ENCODE measurements around the gene RALY. TPM values are rescaled to one million over a fixed set of nuclear protein-coding genes. Genes with fewer than 3 reads are reported as not detected.

The RALY gene
- total RNA-seq, 1 donor = 94.6 TPM

DNA sequence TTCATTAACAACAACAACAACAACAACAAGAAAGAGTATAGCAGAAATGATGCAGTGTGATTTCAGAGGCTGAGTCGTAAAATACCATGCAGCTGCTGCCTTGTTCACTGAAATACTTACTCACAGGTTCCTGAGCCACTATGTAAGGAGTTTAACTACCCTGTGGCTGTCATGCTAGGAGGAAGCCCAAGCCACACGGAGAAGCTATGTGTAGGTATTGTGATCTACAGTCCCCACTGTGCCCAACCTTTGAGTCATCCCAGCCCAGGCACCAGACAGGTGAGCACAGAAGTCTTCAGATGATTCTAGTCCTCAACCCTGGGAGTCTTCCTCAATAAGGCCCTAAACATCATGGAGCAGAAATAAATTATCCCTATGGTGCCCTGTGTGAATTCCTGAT lies 14.6 kb upstream of the RALY start:
- no peaks in the 10 kb centered on the region for H3K9me3 ChIP-seq (ENCODE audit: low read depth, low read length)
- H3K4me3 ChIP-seq (ENCODE audit: low read length) = no peak overlapping the region
- H3K4me1 ChIP-seq (ENCODE audit: insufficient read depth, low read length) = no peaks in the 10 kb centered on the region
- H3K27me3 ChIP-seq (ENCODE audit: insufficient read depth, low read length) = no peaks in the 10 kb centered on the region

DNA sequence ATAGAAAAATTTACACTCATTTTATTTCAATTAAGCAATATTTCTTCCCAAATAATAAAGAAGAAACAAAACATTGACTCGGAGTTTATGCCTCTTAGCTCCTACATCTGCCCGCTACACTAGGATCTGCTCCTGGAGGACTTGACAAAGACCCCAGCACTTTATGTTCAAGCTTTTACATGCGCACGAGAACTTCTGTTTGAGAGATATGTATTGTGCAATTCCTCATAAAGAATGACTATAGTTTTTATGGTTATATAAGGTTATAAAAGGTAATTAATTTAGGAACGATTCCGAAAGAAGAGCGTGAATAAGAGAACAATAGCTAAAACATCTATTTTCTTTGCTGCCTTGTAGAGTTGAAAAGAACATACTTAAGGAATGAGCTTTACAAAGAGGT lies 12.4 kb upstream of the RALY start:
- H3K4me3 ChIP-seq (ENCODE audit: low read length) = no peak overlapping the region
- no peaks in the 10 kb centered on the region for H3K27me3 ChIP-seq (ENCODE audit: insufficient read depth, low read length)
- H3K9me3 ChIP-seq (ENCODE audit: low read depth, low read length) = no peaks in the 10 kb centered on the region
- H3K4me1 ChIP-seq (ENCODE audit: insufficient read depth, low read length) = no peaks in the 10 kb centered on the region

DNA sequence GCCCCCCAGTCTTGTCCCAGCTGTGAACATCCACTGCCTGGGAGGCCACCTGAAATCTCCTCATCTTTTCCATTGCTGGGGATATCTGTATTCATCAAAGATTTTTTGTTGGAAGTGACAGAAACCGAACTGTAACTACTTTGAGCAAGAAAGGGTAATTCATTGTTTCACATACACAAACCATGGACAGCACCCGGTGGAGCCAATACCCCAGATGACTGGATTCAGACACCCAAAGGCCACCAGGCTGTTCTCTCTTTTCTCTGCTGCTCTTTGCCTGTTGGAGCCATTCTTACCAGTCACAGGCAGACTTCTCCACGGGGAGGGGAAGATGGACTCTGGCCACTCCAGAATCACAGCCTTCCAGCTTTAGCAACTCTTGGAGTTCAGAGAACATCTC lies 11.7 kb upstream of the RALY start:
- H3K27me3 ChIP-seq (ENCODE audit: insufficient read depth, low read length) = no peaks in the 10 kb centered on the region
- no peak overlapping the region for H3K4me3 ChIP-seq (ENCODE audit: low read length)
- no peaks in the 10 kb centered on the region for H3K9me3 ChIP-seq (ENCODE audit: low read depth, low read length)
- H3K4me1 ChIP-seq (ENCODE audit: insufficient read depth, low read length) = no peaks in the 10 kb centered on the region

DNA sequence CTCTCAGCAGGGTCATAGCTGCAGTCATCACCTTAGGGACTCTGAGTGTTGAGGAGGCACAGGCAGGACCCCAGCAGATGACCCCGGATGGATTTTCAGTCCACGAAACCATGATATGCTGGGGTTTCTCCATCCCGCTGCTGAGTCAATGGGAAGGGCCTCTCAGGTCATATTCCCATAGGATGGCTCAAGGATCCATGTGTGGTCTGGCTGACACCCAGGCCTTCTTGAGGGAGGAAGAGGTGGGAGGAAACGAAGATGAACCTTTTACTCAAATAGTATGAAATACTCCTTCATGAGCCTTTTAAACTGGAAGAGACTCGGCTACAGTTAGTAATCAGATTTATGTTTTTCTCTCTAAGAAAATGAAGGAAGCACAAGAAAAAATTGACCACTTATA lies 10.3 kb upstream of the RALY start:
- Histone ChIP-seq H3K4me3 (ENCODE audit: low read length) (no peak overlapping the region), H3K4me1 (ENCODE audit: insufficient read depth, low read length) (no peaks in the 10 kb centered on the region), H3K27me3 (ENCODE audit: insufficient read depth, low read length) (no peaks in the 10 kb centered on the region), H3K9me3 (ENCODE audit: low read depth, low read length) (no peaks in the 10 kb centered on the region)

DNA sequence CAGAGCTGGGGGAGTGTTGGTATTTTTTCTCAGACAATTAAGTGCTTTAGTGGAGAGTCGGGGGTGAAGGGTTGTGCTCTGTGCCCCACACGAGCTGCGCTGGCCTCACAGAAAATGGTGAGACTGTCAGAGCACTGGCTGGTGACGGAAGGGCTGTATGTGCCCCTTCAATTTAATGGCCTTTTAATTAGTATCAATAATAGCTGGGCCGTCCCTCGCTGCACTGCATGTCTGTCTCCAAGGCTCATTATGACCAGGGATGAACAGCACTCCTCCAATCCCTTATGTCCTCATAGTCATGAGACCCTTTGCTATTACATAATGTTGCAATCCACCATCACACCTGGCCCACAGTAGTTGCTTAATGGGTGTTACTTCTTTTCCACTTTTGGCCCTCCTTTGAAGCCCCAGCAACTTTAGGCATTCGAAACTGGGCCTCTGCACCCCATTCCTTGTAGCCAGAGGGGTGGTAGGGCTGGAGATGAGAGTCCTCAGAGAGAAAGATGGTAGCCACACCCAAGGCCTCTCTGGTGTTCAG lies 9.5 kb upstream of the RALY start:
- Histone ChIP-seq H3K4me3 (ENCODE audit: low read length) (no peak overlapping the region), H3K27me3 (ENCODE audit: insufficient read depth, low read length) (no peaks in the 10 kb centered on the region), H3K4me1 (ENCODE audit: insufficient read depth, low read length) (no peaks in the 10 kb centered on the region), H3K9me3 (ENCODE audit: low read depth, low read length) (no peaks in the 10 kb centered on the region)

DNA sequence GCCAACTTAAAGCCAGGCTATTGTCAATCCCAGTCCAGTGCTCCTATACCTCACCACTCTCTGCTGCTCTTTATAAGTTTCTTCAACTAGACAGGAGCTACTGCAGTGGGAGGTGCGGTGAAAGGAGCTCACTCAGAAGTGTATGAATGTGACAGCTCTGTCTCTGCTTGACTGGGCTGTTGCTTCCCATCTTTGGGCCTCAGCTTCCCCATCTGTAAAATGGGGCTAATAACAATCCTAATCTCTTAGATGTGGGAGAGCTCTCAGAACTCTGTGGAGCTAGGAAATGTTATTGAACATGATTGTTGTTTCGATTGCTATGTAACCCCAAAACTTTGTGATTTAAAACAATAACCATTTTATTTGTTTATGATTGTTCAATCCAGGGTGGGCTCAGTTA lies 8.4 kb upstream of the RALY start:
- Histone ChIP-seq H3K9me3 (ENCODE audit: low read depth, low read length) (no peaks in the 10 kb centered on the region), H3K4me3 (ENCODE audit: low read length) (no peak overlapping the region), H3K4me1 (ENCODE audit: insufficient read depth, low read length) (no peaks in the 10 kb centered on the region), H3K27me3 (ENCODE audit: insufficient read depth, low read length) (no peaks in the 10 kb centered on the region)

DNA sequence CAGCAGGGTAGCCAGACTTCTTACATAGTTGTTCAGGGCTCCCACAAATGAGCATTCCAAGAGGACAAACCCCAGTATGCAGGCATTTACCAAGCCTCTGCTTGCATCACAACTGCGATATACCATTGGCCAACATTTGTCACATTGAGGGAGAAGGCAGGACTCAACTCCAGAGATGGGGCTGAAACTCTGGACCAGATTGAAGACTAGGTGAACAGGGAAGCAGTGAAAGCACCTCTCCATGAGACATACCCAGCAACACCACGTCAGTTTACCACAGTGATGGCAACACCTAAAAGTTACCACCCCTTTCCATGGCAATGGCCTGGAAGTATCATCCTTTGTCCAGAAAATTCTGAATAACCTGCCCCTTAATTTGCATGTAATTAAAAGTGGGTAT lies 7.9 kb upstream of the RALY start:
- H3K27me3 ChIP-seq (ENCODE audit: insufficient read depth, low read length) = no peaks in the 10 kb centered on the region
- peaks cover 4% of the 10 kb centered on the region for H3K4me1 ChIP-seq (ENCODE audit: insufficient read depth, low read length)
- H3K4me3 ChIP-seq (ENCODE audit: low read length) = no peak overlapping the region
- H3K9me3 ChIP-seq (ENCODE audit: low read depth, low read length) = no peaks in the 10 kb centered on the region

DNA sequence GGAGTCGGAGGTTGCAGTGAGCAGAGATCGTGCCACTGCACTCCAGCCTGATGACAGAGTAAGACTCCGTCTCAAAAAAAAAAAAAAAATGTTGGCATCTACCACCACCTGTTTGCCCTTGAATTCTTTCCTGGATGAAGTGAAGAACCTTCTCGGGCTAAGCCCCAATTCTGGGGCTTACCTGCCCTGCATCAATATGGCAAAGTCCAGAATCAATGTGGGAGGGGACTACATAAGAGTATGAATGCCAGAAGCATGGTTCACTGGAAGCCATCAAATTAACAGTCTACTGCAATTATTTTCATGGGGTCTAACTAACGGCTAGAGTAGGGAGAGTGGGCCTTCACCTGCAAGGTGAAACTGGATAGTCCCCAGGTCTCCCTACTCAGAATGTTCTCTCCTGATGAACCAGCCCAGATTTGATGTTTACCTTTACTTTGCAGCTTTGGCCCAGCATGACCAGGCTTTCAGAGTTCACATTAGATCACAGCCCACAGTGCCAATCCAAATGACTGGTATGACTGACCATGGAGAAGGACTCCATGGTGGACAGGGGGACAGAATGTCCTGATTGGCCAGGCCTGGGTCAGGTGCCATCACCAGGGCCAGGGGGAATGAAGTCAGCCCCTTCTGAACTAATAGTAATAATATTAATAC lies 7.0 kb upstream of the RALY start:
- H3K4me3 ChIP-seq (ENCODE audit: low read length) = no peak overlapping the region
- H3K27me3 ChIP-seq (ENCODE audit: insufficient read depth, low read length) = no peaks in the 10 kb centered on the region

DNA sequence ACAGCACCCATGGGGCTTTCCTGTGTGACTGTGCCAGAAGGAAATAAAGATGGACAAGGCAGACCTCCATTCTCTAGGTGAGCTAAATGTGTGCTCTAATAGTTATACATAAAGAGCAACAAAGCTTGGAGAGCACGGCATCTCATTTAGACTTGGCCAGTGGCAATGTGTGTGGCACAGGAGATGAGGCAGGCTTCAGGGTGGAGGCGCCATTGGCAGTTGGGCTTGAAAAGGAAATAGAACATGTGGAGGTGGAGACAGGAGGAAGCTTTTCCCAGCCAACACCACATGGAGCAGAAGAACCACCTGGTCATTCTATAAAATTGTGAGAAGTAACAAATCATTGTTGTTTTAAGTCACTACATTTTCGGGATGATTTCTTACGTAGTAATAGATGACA lies 3.6 kb upstream of the RALY start:
- H3K27me3 ChIP-seq (ENCODE audit: insufficient read depth, low read length) = no peaks in the 10 kb centered on the region
- peaks cover 29% of the 10 kb centered on the region for H3K4me1 ChIP-seq (ENCODE audit: insufficient read depth, low read length)
- no peaks in the 10 kb centered on the region for H3K9me3 ChIP-seq (ENCODE audit: low read depth, low read length)
- H3K4me3 ChIP-seq (ENCODE audit: low read length) = no peak overlapping the region

More for the DNA sequence above, 7.0 kb upstream of the RALY start:
- Histone ChIP-seq H3K9me3 (ENCODE audit: low read depth, low read length) (no peaks in the 10 kb centered on the region), H3K4me1 (ENCODE audit: insufficient read depth, low read length) (peaks cover 13% of the 10 kb centered on the region)

DNA sequence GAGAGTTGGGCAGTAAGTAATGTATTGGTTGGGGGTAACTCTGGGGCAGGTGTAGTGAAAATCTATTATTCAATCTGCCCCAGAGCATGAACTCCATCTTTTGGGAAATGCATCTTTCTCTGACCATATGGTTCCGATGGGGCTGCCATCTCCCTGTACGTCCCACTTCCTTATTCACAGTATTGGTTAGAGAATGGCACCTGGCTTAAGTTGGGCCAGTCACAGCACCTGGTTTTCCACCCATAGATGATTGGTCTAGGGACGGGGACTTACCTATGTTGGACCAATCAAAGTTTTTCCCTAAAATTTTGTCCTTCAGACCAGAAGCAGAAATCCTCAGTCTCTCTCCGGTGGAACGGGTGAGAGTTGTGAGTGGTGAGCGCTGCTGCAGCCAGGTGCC lies 2.2 kb upstream of the RALY start:
- H3K4me3 ChIP-seq (ENCODE audit: low read length) = no peak overlapping the region
- H3K27me3 ChIP-seq (ENCODE audit: insufficient read depth, low read length) = no peaks in the 10 kb centered on the region
- peaks cover 44% of the 10 kb centered on the region for H3K4me1 ChIP-seq (ENCODE audit: insufficient read depth, low read length)

DNA sequence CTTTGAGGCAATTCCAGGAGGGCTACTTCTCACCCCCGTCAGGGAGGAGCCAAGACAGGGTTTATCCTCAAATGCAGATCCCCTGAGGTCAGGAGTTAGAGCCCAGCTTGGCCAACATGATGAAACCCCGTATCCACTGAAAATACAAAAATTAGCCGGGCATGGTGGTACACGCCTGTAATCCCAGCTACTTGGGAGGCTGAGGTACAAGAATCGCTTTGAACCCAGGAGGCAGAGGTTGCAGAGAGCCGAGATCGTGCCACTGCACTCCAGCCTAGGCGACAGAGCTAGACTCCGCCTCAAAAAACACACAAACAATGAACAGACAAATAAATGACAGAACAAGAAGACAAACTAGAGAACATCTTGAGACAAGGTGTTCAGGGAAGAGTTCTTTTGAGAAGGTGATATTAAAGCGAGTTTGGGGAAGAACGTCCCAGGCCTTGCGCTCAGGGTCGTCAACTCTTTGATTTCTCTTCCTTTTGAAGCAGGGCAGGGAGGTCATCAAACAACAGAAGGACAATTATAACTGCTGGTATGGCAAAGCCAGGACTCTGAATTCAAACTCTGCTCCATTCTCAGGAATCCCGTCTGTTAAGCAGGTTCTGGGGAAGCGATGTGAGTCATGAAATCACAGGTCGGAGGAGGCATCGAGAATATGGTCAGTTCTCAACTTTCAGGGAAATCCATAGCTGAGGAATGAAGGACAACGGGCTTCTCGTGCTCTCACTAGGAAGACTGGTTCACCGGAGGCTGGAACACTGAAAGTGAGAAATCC lies 1.4 kb upstream of the RALY start:
- Histone ChIP-seq H3K27me3 (ENCODE audit: insufficient read depth, low read length) (no peaks in the 10 kb centered on the region), H3K4me3 (ENCODE audit: low read length) (peak overlapping the region; percentile 79), H3K9me3 (ENCODE audit: low read depth, low read length) (no peaks in the 10 kb centered on the region), H3K4me1 (ENCODE audit: insufficient read depth, low read length) (peaks cover 52% of the 10 kb centered on the region)

More for the DNA sequence above, 2.2 kb upstream of the RALY start:
- H3K9me3 ChIP-seq (ENCODE audit: low read depth, low read length) = no peaks in the 10 kb centered on the region

DNA sequence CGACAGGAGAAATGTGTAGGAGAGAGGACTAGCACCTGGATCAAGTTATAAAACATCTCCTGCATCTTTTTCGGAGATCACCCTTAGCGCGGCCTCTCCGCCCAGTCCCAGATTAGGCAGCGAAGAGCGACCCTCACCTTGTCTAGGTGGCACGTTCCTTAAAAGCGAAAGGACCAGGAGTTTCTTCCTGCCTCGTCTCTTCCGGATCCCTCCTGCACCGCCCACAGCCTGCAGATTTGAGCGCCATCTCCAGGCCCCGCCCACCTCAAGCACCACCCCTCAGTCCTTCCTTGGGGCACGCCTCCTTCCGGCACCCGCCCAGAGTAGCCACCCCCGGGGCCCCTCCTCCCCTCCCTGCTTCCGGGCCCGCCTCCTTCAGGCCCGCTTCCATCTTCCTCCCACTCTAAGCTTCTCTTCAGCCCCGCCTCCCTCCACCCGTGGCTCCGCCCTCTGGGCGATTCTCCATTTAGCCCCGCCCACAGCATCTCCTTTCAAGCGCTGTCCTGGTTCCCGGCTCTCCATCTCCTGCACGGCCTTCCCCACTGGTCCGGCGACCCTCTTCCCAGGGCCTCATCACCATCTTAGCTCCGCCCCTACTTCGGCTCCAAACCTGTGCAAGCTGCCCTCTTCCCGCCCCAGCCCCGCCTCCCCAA lies 662 bp upstream of the RALY start:
- Histone ChIP-seq H3K4me3 (ENCODE audit: low read length) (peak overlapping the region; percentile 79), H3K27me3 (ENCODE audit: insufficient read depth, low read length) (no peaks in the 10 kb centered on the region), H3K9me3 (ENCODE audit: low read depth, low read length) (no peaks in the 10 kb centered on the region), H3K4me1 (ENCODE audit: insufficient read depth, low read length) (peaks cover 59% of the 10 kb centered on the region)

DNA sequence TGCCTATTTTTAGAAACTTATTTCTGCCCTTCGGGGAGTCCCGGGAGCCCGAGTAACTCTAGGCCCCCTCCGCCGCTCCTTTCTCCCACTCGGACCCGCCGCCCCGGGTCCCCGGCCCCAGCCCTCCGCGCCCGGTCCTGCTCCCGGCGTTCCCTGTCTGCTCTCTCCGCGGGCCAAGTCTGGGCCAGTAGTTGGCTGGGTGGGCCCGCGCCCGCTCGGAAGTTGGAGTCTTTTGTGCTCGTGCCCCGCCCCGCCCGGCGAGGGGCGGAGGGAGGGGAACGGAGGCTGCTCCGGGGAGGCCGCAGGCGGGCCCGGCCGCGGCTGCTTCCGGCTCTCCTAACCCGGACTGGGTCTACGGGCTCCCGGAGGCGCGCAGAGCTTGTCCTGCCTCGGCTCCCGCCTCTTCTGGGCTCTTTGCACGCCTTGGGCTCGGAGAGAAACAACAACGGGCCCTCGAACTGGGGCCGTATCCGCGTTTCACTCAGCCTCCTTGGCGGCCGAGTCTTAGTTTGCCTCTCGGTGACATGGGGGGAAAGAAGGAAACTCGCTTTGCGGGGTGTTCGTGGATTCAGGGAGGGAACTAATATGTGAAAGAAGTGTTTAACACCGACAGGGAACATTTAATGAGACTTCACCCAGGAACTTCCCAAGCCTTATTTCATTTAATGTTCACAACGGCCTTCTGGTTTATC lies 657 bp downstream of the RALY start:
- H3K4me3 ChIP-seq (ENCODE audit: low read length) = peak overlapping the region; percentile 79
- no peaks in the 10 kb centered on the region for H3K27me3 ChIP-seq (ENCODE audit: insufficient read depth, low read length)
- peaks cover 71% of the 10 kb centered on the region for H3K4me1 ChIP-seq (ENCODE audit: insufficient read depth, low read length)
- no peaks in the 10 kb centered on the region for H3K9me3 ChIP-seq (ENCODE audit: low read depth, low read length)

DNA sequence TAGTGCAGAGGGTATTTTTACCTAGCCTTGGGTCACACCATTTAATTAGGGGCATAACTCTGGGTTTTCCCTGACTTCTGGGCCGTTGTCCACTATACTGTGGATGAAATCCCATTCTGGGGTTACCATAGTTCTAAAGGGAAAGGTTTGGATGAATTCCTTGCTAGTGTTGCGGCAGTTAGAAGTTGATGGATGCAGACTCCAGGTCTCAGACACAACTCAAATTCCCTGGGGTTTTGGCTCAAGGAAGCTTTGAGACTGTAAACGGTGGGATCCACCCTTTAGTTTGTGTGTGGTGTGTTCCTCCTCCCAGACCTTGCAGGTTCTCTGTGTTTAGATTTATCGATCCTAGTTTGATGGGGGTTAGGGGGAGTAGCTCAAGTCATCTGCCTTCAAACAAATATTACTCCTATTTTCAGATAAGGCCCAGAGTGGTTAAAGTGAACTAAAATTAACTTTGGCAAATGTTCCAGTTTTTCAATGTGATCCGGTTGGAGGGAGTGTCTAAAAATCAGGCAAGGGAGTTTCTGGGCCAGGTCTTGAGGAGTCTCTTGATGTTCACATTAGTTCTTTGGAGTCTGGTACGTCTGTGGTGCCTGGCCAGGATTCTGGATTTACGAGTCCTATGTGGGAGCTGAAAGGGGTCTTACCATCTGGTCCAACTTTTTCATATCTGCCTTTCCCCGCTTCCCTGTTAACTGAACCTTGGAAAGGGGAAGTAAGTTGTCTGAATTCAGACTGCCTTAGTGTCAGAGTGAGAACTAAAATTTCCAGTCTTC lies 1.5 kb downstream of the RALY start:
- Histone ChIP-seq H3K4me1 (ENCODE audit: insufficient read depth, low read length) (peaks cover 80% of the 10 kb centered on the region), H3K27me3 (ENCODE audit: insufficient read depth, low read length) (no peaks in the 10 kb centered on the region), H3K9me3 (ENCODE audit: low read depth, low read length) (no peaks in the 10 kb centered on the region), H3K4me3 (ENCODE audit: low read length) (peak overlapping the region; percentile 79)

Measured in mononuclear cell (primary cell).